ENCODE results near the gene AGXT2. TPM values are rescaled to one million over a fixed set of nuclear protein-coding genes. Genes with fewer than 3 reads are reported as not detected.

AGXT2 gene
- total RNA-seq, 4 donors from 2014 or later, result not detected

- H3K4me3 ChIP-seq (ENCODE audit: low read depth, poor library complexity, severe bottlenecking), result no peak overlapping the region
- WGBS, 2 donors, result 91% methylated on average over 1 of the region's 1 CpG
- no peak for DNase-seq (ENCODE audit: low spot score in 2 of 2)
- TF ChIP-seq CTCF (IDR thresholded peaks at IDR 0.05) (no peak), POLR2A (IDR thresholded peaks at IDR 0.05) (no peak)
- intact Hi-C loops (cut with DNase I; ENCODE audit: low total_unique reads), result no loop called here
These were observed 88.4 kb downstream of the AGXT2 start for GRCh38 chr5:34959323-34959722.

- H3K4me3 ChIP-seq (ENCODE audit: low read depth, poor library complexity, severe bottlenecking), result no peak overlapping the region
- intact Hi-C loops (cut with DNase I; ENCODE audit: low total_unique reads), result no loop called here
- DNase-seq (ENCODE audit: low spot score in 2 of 2), result no peak
- TF ChIP-seq POLR2A (IDR thresholded peaks at IDR 0.05), result no peak
- TF ChIP-seq CTCF (IDR thresholded peaks at IDR 0.05), result no peak
- WGBS, 2 donors, result 38 to 43% methylated on average over 5 of the region's 5 CpGs
These were observed 89.7 kb downstream of the AGXT2 start for GRCh38 chr5:34957857-34958690.

- intact Hi-C loops (cut with DNase I; ENCODE audit: low total_unique reads), result no loop called here
- H3K4me3 ChIP-seq (ENCODE audit: low read depth, poor library complexity, severe bottlenecking), result no peak overlapping the region
- TF ChIP-seq CTCF (IDR thresholded peaks at IDR 0.05) (no peak), POLR2A (IDR thresholded peaks at IDR 0.05) (no peak)
- no peak for DNase-seq (ENCODE audit: low spot score in 2 of 2)
- WGBS, 2 donors, result 93 to 100% methylated on average over 1 of the region's 1 CpG
These were observed 90.4 kb downstream of the AGXT2 start for GRCh38 chr5:34957321-34957720.

Other genes with a start within 250 kb of the AGXT2 start
- gene TTC23L, start 208.8 kb downstream of the AGXT2 start, total RNA-seq, result 1 to 10 TPM in 2 of 4 donors, under 1 TPM in 2; 0.38 to 3.2 (median 0.94) TPM
- gene RAD1, start 132.4 kb downstream of the AGXT2 start, total RNA-seq, result 10 to 100 TPM; 10.6 to 27.0 (median 14.6) TPM
- gene BRIX1, start 132.2 kb downstream of the AGXT2 start, total RNA-seq, result 10 to 100 TPM; 13.4 to 23.7 (median 20.3) TPM
- gene DNAJC21, start 118.4 kb downstream of the AGXT2 start, total RNA-seq, result 10 to 100 TPM; 18.3 to 41.6 (median 31.8) TPM
- 10 to 100 TPM in 2 of 4 donors, 1 to 10 TPM in 2; 6.1 to 11.4 (median 8.1) TPM for gene PRLR, start 182.5 kb upstream of the AGXT2 start, total RNA-seq